Islet of Langerhans (tissue), 1 donor: ENCODE data around the gene DEFB124.

Source experiments
- FAIRE-seq: peaks from one replicate; lab custom pipeline; 2011; peaks lifted over from hg19 to GRCh38; lab: Jason Lieb, UNC

The DEFB124 gene

DNA sequence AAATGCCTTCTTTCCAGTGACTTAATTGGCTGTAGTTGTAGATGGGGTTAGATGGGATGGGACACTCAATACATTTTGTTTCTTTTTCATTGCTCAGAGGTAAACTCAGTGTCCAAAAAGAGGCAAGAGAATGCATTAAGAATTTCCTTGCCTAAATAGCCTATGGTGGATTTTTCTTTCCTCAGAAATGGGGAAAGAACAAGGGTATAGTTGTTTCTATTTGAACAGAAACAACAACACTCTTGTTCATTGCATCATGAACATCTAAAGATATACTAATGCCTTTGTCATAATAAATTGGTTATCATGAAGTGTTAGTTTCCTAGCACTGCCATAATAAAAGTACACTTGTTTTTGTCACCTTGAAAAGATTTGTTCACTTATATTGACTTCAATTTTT lies 49.1 kb downstream of the DEFB124 start:
- no peak for FAIRE-seq

DNA sequence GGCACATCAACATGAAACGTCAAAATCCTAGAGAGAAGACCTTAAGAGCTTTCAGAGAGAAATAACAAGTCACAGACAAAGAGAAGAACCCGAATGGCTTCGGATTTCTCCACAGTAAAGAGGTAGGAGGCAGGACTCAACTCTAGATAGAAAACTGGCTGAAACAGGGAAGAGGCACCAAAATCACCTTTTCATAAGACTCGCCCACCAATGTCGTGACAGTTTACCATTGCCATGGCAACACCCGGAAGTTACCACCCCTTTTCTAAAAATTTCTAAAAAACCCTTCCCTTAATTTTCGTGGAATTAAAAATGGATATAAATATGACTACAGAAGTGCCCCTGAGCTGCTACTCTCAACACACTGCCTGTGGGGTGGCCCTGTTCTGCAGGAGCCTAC lies 56.6 kb downstream of the DEFB124 start:
- no peak for FAIRE-seq

DNA sequence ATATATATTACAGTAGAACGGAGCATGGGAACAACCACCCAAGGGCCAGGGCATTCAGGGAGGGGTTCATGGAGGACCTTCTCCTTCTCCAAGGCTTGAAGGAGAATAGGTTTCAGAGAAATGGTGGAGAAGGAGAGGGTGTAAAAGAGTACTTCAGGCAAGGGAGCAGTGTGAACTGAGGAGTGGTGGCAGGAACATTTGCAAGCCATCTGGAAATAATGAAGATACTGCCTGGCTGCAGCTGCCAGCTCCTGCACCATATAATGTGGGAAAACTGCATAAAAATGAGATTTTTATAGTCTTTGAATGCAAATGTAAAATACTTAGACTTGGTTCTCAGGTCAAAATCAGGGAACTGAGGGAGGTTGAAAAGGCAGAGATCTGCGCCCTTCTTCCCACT lies 59.3 kb downstream of the DEFB124 start:
- no peak for FAIRE-seq
